SJSA1 (cell line): ENCODE results near the gene BSN. TPM values are rescaled to one million over a fixed set of nuclear protein-coding genes. Genes with fewer than 3 reads are reported as not detected.
"Not testable (repeated sequence)": the region's sequence is repeated elsewhere in the genome, so short reads cannot be mapped to it uniquely, and the experiment has no call there.

ENCODE experiments used
- DNase-seq, 2 experiments: peaks; one replicate each; pipeline ENCODE4 v3.0.0-alpha.2; 2015 to 2020; ENCODE audit warnings: low spot score in 2 of 2, low read depth in 1 of 2
- H3K27ac ChIP-seq: fragments of 250-450 bp; sonication (Bioruptor Pico); 2 replicates; pipeline ENCODE4 v1.5.1; 2020; ENCODE audit warnings: mild to moderate bottlenecking, moderate library complexity
- H3K27me3 ChIP-seq: fragments of 250-450 bp; sonication (Bioruptor Pico); replicated peaks from 2 replicates; pipeline ENCODE4 v1.5.1; 2020; ENCODE audit warnings: mild to moderate bottlenecking, moderate library complexity
- H3K36me3 ChIP-seq: fragments of 250-450 bp; sonication (Bioruptor Pico); 2 replicates; pipeline ENCODE4 v1.5.1; 2020; ENCODE audit warnings: mild to moderate bottlenecking
- H3K4me1 ChIP-seq: fragments of 250-450 bp; sonication (Bioruptor Pico); replicated peaks from 2 replicates; pipeline ENCODE4 v1.6.1; 2021; ENCODE audit warnings: mild to moderate bottlenecking
- H3K4me3 ChIP-seq: fragments of 250-450 bp; sonication (Bioruptor Pico); 2 replicates; pipeline ENCODE4 v1.5.1; 2020; ENCODE audit warnings: mild to moderate bottlenecking
- H3K9me3 ChIP-seq: fragments of 250-450 bp; sonication (Bioruptor Pico); replicated peaks from 2 replicates; pipeline ENCODE4 v1.5.1; 2020; ENCODE audit warnings: mild to moderate bottlenecking
- total RNA-seq: library from RNA; depleted of rRNA; stranded (reverse); fragments of >200 nt; shearing (Covaris generic); gene quantifications from 2 replicates; pipeline ENCODE4 v1.2.3, GENCODE V29; 2014

Gene BSN
- total RNA-seq, 1 experiment from 2014 or later, result 0.05 TPM

DNA sequence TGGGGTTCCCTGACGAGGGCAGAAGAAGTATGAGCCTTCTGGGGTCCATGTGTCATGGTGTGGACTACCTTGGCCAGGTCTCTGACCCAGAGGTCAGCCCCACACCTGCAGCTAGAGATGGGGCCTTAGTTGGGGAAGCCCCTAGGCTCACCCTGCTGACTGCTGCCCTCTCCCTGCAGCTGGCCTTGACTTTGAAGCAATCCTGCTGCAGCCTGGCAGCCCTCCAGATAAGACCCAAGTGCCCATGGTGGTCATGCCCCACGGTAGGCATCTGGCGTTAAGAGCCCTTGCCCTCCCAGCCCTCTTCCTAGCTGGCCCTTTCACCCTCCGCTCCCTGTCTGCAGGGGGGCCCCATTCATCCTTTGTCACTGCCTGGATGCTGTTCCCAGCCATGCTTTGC is 127.3 kb downstream of the BSN start:
- peaks cover 73% of the 10 kb centered on the region for H3K36me3 ChIP-seq
- DNase-seq, result no peak

GRCh38 chr3:49683162-49683561 is 128.9 kb downstream of the BSN start:
- Histone ChIP-seq H3K27ac (no peak overlapping the region), H3K9me3 (no peaks in the 10 kb centered on the region), H3K4me3 (no peak overlapping the region), H3K27me3 (no peaks in the 10 kb centered on the region), H3K36me3 (peaks cover 56% of the 10 kb centered on the region), H3K4me1 (no peaks in the 10 kb centered on the region)
- no peak for DNase-seq

More for the DNA sequence above, 127.3 kb downstream of the BSN start:
- Histone ChIP-seq H3K9me3 (no peaks in the 10 kb centered on the region), H3K4me1 (no peaks in the 10 kb centered on the region), H3K27ac (no peak overlapping the region), H3K4me3 (no peak overlapping the region), H3K27me3 (no peaks in the 10 kb centered on the region)

- not testable (repeated sequence) for H3K9me3 ChIP-seq, H3K27me3 ChIP-seq, H3K4me1 ChIP-seq, H3K27ac ChIP-seq, H3K4me3 ChIP-seq, DNase-seq
- peaks cover 43% of the 10 kb centered on the region for H3K36me3 ChIP-seq
Observed at GRCh38 chr3:49684453-49684852, 130.2 kb downstream of the BSN start.

DNA sequence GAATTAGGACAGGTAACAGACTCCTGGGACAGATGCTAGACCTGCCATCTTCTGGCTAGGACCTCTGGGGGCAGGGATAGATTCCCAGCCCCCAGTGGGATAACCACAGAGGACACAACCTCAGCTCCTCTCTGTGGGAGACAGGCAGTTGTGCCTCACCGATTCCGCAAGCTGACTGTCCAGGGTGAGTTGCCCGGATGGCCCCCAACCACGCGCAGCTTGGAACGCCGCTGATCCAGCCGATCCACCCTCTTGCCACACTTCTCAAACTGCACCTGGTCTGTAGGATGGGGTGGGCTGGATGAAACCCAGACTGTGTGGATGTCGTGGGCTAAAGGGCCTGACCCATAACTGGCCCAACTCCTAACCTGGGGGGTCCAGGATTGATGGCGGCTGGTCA is 130.8 kb downstream of the BSN start:
- not testable (repeated sequence) for H3K4me1 ChIP-seq, DNase-seq, H3K27ac ChIP-seq, H3K4me3 ChIP-seq, H3K9me3 ChIP-seq, H3K27me3 ChIP-seq
- peaks cover 37% of the 10 kb centered on the region for H3K36me3 ChIP-seq

DNA sequence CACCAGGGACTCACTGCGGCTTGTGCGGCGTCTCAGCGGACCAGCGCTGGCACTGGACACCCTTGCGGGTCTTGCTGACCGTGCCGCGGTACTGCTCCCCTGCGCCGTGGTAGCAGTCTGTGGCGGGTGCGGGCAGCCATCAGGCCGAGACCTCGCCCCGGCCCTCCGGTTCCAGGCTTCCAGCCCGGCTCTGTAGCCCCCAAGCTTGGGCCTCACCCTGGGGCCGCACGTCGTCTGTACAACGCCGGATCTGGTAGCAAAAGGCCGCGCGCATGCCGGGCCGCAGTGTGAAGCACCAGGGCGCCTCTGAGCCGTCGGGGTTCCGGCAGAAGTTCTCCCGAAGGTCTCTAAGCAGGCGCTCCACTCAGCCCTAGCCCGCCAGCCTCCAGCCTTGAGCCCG is 131.6 kb downstream of the BSN start:
- H3K4me3 ChIP-seq, H3K27ac ChIP-seq, DNase-seq, H3K4me1 ChIP-seq, H3K9me3 ChIP-seq, H3K27me3 ChIP-seq: not testable (repeated sequence)
- H3K36me3 ChIP-seq, result peaks cover 30% of the 10 kb centered on the region

- H3K27me3 ChIP-seq, H3K4me3 ChIP-seq, H3K9me3 ChIP-seq, DNase-seq, H3K4me1 ChIP-seq, H3K27ac ChIP-seq: not testable (repeated sequence)
- H3K36me3 ChIP-seq, result peaks cover 25% of the 10 kb centered on the region
Observed at GRCh38 chr3:49686346-49686745, 132.1 kb downstream of the BSN start.

DNA sequence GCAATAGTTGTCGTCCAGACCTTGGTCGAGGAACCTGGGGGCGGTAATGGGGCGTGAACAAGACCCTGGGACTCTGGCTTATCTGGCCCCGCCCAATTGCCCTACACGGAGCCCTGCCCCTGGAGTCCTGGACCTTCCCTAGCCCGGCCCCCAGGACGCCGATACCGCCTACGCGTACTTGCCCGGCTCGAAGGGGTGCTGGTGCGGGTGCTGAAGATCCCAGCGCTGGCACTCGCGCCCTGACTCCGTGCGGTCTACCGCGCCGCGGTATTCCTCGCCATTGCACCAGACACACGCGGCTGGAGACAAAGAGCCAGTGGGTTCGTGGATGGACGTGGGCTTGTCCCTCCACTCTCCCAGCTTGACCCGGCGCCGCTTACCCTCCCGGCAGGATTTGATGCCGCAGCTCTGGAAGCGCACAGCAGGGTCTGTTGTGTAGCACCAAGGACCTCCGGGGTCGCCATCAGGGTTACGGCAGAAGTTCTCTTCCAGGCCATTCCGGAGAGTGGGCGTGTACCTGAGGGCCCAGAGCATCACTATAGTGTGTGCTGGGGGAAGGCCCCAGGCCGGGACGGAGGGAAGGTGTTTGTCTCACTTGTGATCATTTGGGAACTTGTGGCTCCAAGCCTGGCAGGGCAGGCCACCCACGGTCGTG is 132.6 kb downstream of the BSN start:
- H3K4me1 ChIP-seq, H3K9me3 ChIP-seq, H3K27me3 ChIP-seq, H3K4me3 ChIP-seq, H3K27ac ChIP-seq, DNase-seq: not testable (repeated sequence)
- H3K36me3 ChIP-seq, result peaks cover 19% of the 10 kb centered on the region

DNA sequence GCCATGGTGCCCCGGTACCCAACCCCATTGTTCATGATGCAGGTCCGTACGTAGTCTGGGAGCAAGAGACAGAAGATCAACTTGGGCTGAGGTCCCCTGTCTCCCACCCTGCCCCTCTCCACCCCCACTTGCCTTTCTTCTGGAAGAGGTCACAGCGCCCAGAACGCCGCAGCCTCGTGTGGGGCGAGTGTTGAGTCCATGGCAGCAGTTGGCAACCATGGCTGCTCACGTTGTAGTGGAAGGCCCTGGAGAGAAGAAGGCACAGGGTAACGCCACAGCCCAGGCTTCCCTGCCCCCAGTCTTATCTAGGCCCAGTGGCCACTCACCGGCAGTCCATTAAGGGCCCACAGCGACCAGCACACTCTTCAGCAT is 133.1 kb downstream of the BSN start:
- peaks cover 14% of the 10 kb centered on the region for H3K36me3 ChIP-seq
- H3K27me3 ChIP-seq, result not testable (repeated sequence)

DNA sequence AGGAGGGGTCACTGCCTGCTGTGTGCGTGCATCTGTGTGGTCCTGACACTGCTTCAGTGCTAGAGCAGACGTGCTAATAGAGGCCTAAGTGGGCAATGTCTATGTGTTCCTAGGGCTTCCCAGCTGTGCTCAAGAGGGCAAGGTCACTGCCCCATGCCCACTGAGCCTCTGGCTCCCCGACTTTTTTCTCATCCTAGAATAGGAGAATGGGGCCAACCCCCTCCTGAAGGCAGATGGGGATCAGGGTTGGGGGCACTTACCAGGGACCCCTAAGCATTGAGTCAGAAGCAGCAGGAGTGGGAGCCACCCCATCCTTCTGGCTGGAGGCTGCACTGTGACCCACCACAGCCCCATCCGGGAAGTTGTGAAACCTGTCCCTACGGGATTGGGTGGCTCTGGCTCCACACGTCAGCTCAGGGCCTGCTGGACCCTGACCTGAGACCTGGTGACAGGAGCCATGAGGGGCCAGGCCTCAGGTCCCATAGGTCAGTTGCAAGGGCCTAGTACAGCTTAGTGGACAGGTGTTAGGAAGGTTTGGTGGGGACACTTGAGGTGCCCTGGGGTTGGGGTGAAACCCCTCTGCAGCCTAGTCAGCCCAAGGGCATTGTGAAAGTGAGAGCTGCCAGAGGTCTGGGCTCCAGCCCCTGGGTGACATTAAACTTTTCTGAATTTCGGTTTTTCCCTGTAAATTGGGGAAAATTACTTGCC is 134.2 kb downstream of the BSN start:
- DNase-seq, H3K9me3 ChIP-seq, H3K36me3 ChIP-seq, H3K27ac ChIP-seq, H3K4me3 ChIP-seq, H3K27me3 ChIP-seq, H3K4me1 ChIP-seq: not testable (repeated sequence)

More for the DNA sequence above, 133.1 kb downstream of the BSN start:
- not testable (repeated sequence) for H3K27ac ChIP-seq, DNase-seq, H3K4me3 ChIP-seq, H3K4me1 ChIP-seq, H3K9me3 ChIP-seq

DNA sequence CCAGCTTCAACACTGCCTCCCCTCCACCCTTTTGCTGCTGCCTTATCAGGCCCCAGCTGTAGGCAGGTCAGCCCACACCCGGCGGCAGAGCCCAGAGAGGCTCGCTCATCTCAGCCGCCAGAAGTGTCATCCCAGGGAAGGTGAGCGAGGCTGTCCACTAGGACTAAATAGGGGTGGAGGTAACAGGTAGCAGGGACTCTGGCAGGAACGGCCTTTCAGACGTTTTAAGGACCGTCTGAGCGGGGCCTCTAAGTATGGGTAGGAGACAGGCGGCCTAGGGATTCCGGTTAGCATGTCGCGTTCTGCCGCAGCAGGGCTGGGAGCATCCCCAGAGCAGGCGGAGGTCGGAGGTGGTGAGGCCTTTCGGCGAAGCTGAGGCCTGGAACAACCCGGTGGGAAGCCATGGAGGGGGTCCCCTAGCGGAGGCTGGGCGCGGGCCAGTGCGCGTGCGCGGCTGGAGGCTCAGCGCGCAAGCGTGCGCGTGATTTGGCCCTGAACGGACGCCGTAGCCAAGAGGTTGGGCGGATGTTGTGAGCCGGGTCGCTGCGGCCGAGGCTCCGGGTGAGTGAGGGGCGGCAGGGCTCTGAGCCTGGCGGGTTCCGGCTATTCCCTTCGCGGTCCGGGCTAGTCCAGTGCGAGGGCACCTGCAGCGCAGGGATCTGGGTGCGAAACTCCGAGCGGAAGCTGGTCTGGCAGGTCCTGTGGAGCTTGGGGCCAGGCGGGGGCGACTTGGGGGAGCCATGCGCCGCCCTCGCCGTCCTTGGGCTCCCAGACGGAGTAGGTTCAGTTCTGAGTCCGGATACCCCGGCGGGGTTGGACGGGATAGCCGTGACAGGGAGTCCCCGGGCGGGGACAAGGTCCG is 135.0 kb downstream of the BSN start, which contains the start of the genes MST1 and RNF123:
MST1 (minus strand) TSS at position 429 of the 862 bp plus-strand sequence. CDS start 783 bp downstream, outside the sequence.
RNF123 (plus strand) TSS at position 512 of the 862 bp plus-strand sequence. CDS start 1,609 bp downstream, outside the sequence.
- DNase-seq, result peak; percentile 83 to 88
- H3K36me3 ChIP-seq, result no peaks in the 10 kb centered on the region

GRCh38 chr3:49689908-49690624 is 135.8 kb downstream of the BSN start:
- H3K4me1 ChIP-seq, H3K27me3 ChIP-seq, H3K27ac ChIP-seq, DNase-seq, H3K36me3 ChIP-seq, H3K9me3 ChIP-seq: not testable (repeated sequence)
- peak overlapping the region; percentile 55 for H3K4me3 ChIP-seq

More for the DNA sequence above, 135.0 kb downstream of the BSN start, which contains the start of the genes MST1 and RNF123:
- no peaks in the 10 kb centered on the region for H3K27me3 ChIP-seq
- no peaks in the 10 kb centered on the region for H3K9me3 ChIP-seq
- no peak within 1 kb of the TSS for H3K27ac ChIP-seq
- H3K4me1 ChIP-seq, result peaks cover 5% of the 10 kb centered on the region; the same call in 1 of the 2 replicates
- H3K4me3 ChIP-seq, result peak within 1 kb of the TSS; percentile 55

DNA sequence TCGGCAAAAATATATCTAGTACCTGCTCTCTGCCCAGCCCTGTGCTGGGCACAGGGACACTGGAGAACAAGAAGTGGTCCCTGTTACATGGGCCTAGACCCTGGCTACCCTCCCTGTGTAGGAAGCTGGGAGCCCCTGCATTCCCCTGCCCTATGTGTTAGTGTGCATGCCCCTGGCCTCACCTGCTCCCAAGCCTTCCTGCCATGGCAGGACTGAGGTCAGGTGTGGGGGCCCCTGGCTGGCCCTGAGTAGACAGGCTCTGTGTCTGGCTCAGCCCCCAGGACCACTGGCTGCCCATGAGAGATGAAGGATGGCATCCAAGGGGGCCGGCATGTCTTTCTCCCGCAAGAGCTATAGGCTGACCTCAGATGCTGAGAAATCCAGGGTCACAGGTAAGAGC is 136.6 kb downstream of the BSN start:
- not testable (repeated sequence) for H3K36me3 ChIP-seq, H3K4me3 ChIP-seq, H3K27me3 ChIP-seq, H3K4me1 ChIP-seq, DNase-seq, H3K9me3 ChIP-seq, H3K27ac ChIP-seq

GRCh38 chr3:49691481-49691880 is 137.2 kb downstream of the BSN start:
- not testable (repeated sequence) for H3K4me1 ChIP-seq, H3K4me3 ChIP-seq, H3K9me3 ChIP-seq, DNase-seq, H3K36me3 ChIP-seq, H3K27me3 ChIP-seq, H3K27ac ChIP-seq
